ENCODE results near the gene ATAD3A. TPM values are rescaled to one million over a fixed set of nuclear protein-coding genes. Genes with fewer than 3 reads are reported as not detected.

ATAD3A gene
- total and polyA plus RNA-seq, 9 of the 15 experiments (the other 6 are each of a cell fraction or from before 2014, with no cell fraction given) = 0.10 to 173 (median 36.7) TPM

DNA sequence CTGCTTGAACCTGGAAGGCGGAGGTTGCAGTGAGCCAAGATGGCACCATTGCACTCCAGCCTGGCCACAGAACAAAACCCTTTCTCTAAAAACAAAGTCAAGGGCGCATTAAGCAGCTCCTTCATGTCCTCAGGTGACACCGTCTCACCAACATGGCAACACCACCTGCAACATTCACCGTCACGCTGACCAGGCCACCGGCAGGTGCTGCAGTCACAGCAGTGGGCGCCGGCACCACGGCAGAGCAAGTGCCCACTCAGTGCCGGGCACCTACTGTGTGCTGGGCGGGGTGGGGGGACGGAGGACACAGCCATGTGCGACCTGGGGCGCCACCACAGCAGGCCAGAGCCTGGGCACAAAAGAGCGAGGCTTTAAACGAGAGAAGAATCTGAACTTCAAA is 28.2 kb upstream of the ATAD3A start:
- no peaks in the 10 kb centered on the region; a peak in 2 of 5 replicates for H3K27me3 ChIP-seq (ENCODE audit: control insufficient read depth in 2 of 2, insufficient read depth in 2 of 2, low read length in 2 of 2)
- no peak overlapping the region for H3K4me3 ChIP-seq
- DNase-seq (ENCODE audit: extremely low read depth in 1 of 4, low spot score in 3 of 4) = no peak
- H4K20me1 ChIP-seq (replicated peaks; ENCODE audit: control insufficient read depth, insufficient read depth, low read length) = no peaks in the 10 kb centered on the region
- intact Hi-C loops (cut with micrococcal nuclease) (no loop called here), in situ Hi-C loops (cut with MboI) (no loop called here)
- no peak overlapping the region for H3K27ac ChIP-seq (ENCODE audit: extremely low read depth, low read depth, low read length)
- H3K36me3 ChIP-seq (ENCODE audit: control insufficient read depth, insufficient read depth, low read length) = peaks cover 77% of the 10 kb centered on the region
- ChIA-PET POLR2A (no interaction called here), CTCF (ENCODE audit: low intra/inter-chr PET ratio) (no interaction called here)
- BruUV-seq (replicated peaks) = TSS peak; percentile 41
- H3K9ac ChIP-seq (ENCODE audit: insufficient read depth in 1 of 2, low read depth in 2 of 2, low read length in 2 of 2) = no peak overlapping the region
- peaks cover 4% of the 10 kb centered on the region; the same call in 2 of the 3 replicates for H3K79me2 ChIP-seq (ENCODE audit: control insufficient read depth, insufficient read depth, low read length)
- H2AFZ ChIP-seq (ENCODE audit: low read depth, low read length) = no peak overlapping the region
- ATAC-seq = no peak
- H3K4me1 ChIP-seq (replicated peaks in 1 of 2; ENCODE audit: control insufficient read depth in 2 of 2, insufficient read depth in 2 of 2, low read length in 2 of 2) = peaks cover 0 to 11% of the 10 kb centered on the region in 2 experiments; a peak in 1 of 5 replicates
- FAIRE-seq = no peak
- H3K9me3 ChIP-seq (replicated peaks; ENCODE audit: control insufficient read depth, insufficient read depth, low read depth, low read length) = no peaks in the 10 kb centered on the region
- 96% methylated on average over 16 of the region's 16 CpGs for WGBS (ENCODE audit: insufficient coverage, low coverage, missing lambda C conversion rate)
- TF ChIP-seq POLR2A (conservative IDR thresholded peaks at IDR 0.05) (peak; percentile 50), TOE1 (IDR thresholded peaks at IDR 0.05; ENCODE audit: borderline replicate concordance) (no peak), TOE1 (CRISPR knock-in tag; IDR thresholded peaks at IDR 0.05; ENCODE audit: borderline replicate concordance, low read depth) (no peak), ZNF274 (IDR thresholded peaks at IDR 0.05; ENCODE audit: borderline replicate concordance, low read depth, low read length) (no peak), ZNF696 (CRISPR knock-in tag; conservative IDR thresholded peaks at IDR 0.05) (no peak), POLR2G (IDR thresholded peaks at IDR 0.05; ENCODE audit: low read depth, low read length) (peak; percentile 61), SUPT5H (IDR thresholded peaks at IDR 0.05) (peak; percentile 35), NKRF (IDR thresholded peaks at IDR 0.05; ENCODE audit: borderline replicate concordance) (no peak), RBFOX2 (IDR thresholded peaks at IDR 0.05; ENCODE audit: low read depth, low read length) (0 out of 2 replicates have a peak, but pooled peaks have one; percentile 28), E2F3 (CRISPR knock-in tag; IDR thresholded peaks at IDR 0.05) (no peak), TFAP4 (CRISPR knock-in tag; IDR thresholded peaks at IDR 0.05; ENCODE audit: borderline replicate concordance) (0 out of 2 replicates have a peak, but pooled peaks have one; percentile 16), FOXK1 (CRISPR knock-in tag; IDR thresholded peaks at IDR 0.05; ENCODE audit: borderline replicate concordance) (no peak), RNF219 (CRISPR knock-in tag; IDR thresholded peaks at IDR 0.05) (no peak), CEBPB (tag; IDR thresholded peaks at IDR 0.05) (no peak), POU5F1 (IDR thresholded peaks at IDR 0.05; ENCODE audit: borderline replicate concordance, low read depth, low read length, partially characterized antibody) (no peak), ZKSCAN1 (IDR thresholded peaks at IDR 0.05; ENCODE audit: low read depth, low read length) (peak; percentile 95), RB1 (IDR thresholded peaks at IDR 0.05; ENCODE audit: low read depth) (no peak), TEAD1 (CRISPR knock-in tag; IDR thresholded peaks at IDR 0.05) (no peak)
- H3K4me2 ChIP-seq (ENCODE audit: insufficient read depth, low read length) = no peak overlapping the region
- no peaks in the 10 kb centered on the region for H3K9me1 ChIP-seq (ENCODE audit: control insufficient read depth, insufficient read depth, low read length)

Data from K562 (cell line).